H1 (cell line): ENCODE data around the gene NUTM2E. TPM values are rescaled to one million over a fixed set of nuclear protein-coding genes. Genes with fewer than 3 reads are reported as not detected.
"Not testable (repeated sequence)": the region's sequence is repeated elsewhere in the genome, so short reads cannot be mapped to it uniquely, and the experiment has no call there.

ENCODE experiments used
- CTCF ChIA-PET: fragments of 300-600 bp; sonication (Branson Sonifier 250); formaldehyde crosslinking; loops from one replicate; lab custom pipeline; 2021; ENCODE audit not compliant: partially characterized antibody; lab: Charles Lee
- POLR2A ChIA-PET: fragments of 300-600 bp; sonication (Branson Sonifier 250); formaldehyde crosslinking; loops from one replicate; lab custom pipeline; 2021; ENCODE audit warnings: inconsistent platforms; ENCODE audit not compliant: partially characterized antibody; lab: Charles Lee
- DNase-seq, 2 experiments: peaks; one replicate each; pipeline versions ENCODE4 v3.0.0 to v3.0.0-alpha.2; 2010 to 2022; ENCODE audit warnings: low spot score in 2 of 2, low read depth in 1 of 2, mixed read lengths in 1 of 2
- FAIRE-seq: peaks from 2 replicates; lab custom pipeline; 2011; peaks lifted over from hg19 to GRCh38; lab: Jason Lieb, UNC
- H2AFZ ChIP-seq: 2 replicates; pipeline ENCODE4 v1.8.1; 2012; ENCODE audit warnings: low read length, inconsistent platforms
- H2AK5ac ChIP-seq: 2 replicates; pipeline ENCODE4 v1.6.1; 2013; ENCODE audit warnings: low read depth, low read length
- H2BK120ac ChIP-seq: replicated peaks from 2 replicates; pipeline ENCODE3; 2013; ENCODE audit warnings: low read depth, low read length, inconsistent platforms
- H2BK12ac ChIP-seq: 2 replicates; pipeline ENCODE4 v1.6.1; 2013; ENCODE audit warnings: low read depth, low read length
- H2BK15ac ChIP-seq: 2 replicates; pipeline ENCODE4 v1.6.1; 2013; ENCODE audit warnings: low read length
- H2BK20ac ChIP-seq: 2 replicates; pipeline ENCODE4 v1.6.1; 2013; ENCODE audit warnings: low read length
- H2BK5ac ChIP-seq: 2 replicates; pipeline ENCODE4 v1.6.1; 2013; ENCODE audit warnings: low read depth, low read length
- H3K14ac ChIP-seq: 2 replicates; pipeline ENCODE4 v1.6.1; 2013; ENCODE audit warnings: inconsistent platforms; ENCODE audit not compliant: insufficient read length
- H3K18ac ChIP-seq: 2 replicates; pipeline ENCODE4 v1.6.1; 2013; ENCODE audit warnings: low read length; ENCODE audit errors: extremely low read depth
- H3K23ac ChIP-seq: 2 replicates; pipeline ENCODE4 v1.6.1; 2013; ENCODE audit warnings: inconsistent platforms; ENCODE audit not compliant: insufficient read length
- H3K23me2 ChIP-seq: 2 replicates; pipeline ENCODE4 v1.6.1; 2013; ENCODE audit warnings: low read depth, low read length
- H3K27ac ChIP-seq: 2 replicates; pipeline ENCODE4 v1.6.1; 2011; ENCODE audit warnings: low read depth, low read length, inconsistent platforms
- H3K27me3 ChIP-seq, 4 experiments: replicated peaks in 1 of 4; 1 replicate in 1 of 4; 2 replicates in 3 of 4; pipeline versions ENCODE4 v1.6.1 to v1.8.1; 2011 to 2013; ENCODE audit warnings: low read length in 3 of 4, mild to moderate bottlenecking in 3 of 4, inconsistent platforms in 2 of 4, mixed read lengths in 2 of 4, moderate library complexity in 1 of 4; ENCODE audit not compliant: control insufficient read depth in 3 of 4, insufficient read depth in 3 of 4; ENCODE audit errors: extremely low read depth in 1 of 4
- H3K36me3 ChIP-seq, 4 experiments: 2 replicates each; pipeline versions ENCODE4 v1.6.1 to v1.8.1; 2011 to 2013; ENCODE audit warnings: mild to moderate bottlenecking in 4 of 4, low read length in 3 of 4, moderate library complexity in 2 of 4, control low read depth in 1 of 4, inconsistent platforms in 1 of 4; ENCODE audit not compliant: insufficient read depth in 4 of 4, control insufficient read depth in 2 of 4
- H3K4ac ChIP-seq: replicated peaks from 2 replicates; pipeline ENCODE3; 2013; ENCODE audit warnings: low read length, low read depth, mixed read lengths, inconsistent platforms; ENCODE audit not compliant: insufficient read length
- H3K4me1 ChIP-seq, 4 experiments: replicated peaks in 1 of 4; 1 replicate in 1 of 4; 2 replicates in 3 of 4; pipeline versions ENCODE4 v1.6.1 to v1.8.1; 2011 to 2013; ENCODE audit warnings: low read length in 3 of 4, inconsistent platforms in 2 of 4, mixed read lengths in 1 of 4; ENCODE audit not compliant: insufficient read depth in 4 of 4, control insufficient read depth in 3 of 4
- H3K4me2 ChIP-seq, 2 experiments: 2 replicates each; pipeline versions ENCODE4 v1.6.1 to v1.8.1; 2011 to 2013; ENCODE audit warnings: low read depth in 2 of 2, low read length in 2 of 2, control low read depth in 1 of 2, inconsistent platforms in 1 of 2, mild to moderate bottlenecking in 1 of 2; ENCODE audit not compliant: insufficient read depth in 1 of 2
- H3K4me3 ChIP-seq, 4 experiments: fragments of 200-600, 300-600 bp in 1 of 4; sonication (generic), shearing (Covaris generic), sonication (Bioruptor Twin) in 1 of 4; 2 replicates each; pipeline versions ENCODE4 v1.5.1 to v1.8.1; 2011 to 2016; ENCODE audit warnings: low read length in 4 of 4, low read depth in 3 of 4, control low read depth in 2 of 4, inconsistent platforms in 2 of 4, mild to moderate bottlenecking in 2 of 4, mixed read lengths in 1 of 4, moderate library complexity in 1 of 4; ENCODE audit not compliant: insufficient read depth in 2 of 4; ENCODE audit errors: extremely low read depth in 1 of 4
- H3K56ac ChIP-seq: replicated peaks from 2 replicates; pipeline ENCODE3; 2013; ENCODE audit warnings: low read depth, mild to moderate bottlenecking, mixed read lengths, low read length, inconsistent platforms; ENCODE audit not compliant: insufficient read length
- H3K79me1 ChIP-seq: 2 replicates; pipeline ENCODE4 v1.6.1; 2013; ENCODE audit warnings: low read depth, low read length, control low read depth
- H3K79me2 ChIP-seq, 2 experiments: 2 replicates each; pipeline versions ENCODE4 v1.6.1 to v1.8.1; 2012 to 2013; ENCODE audit warnings: low read length in 2 of 2, mild to moderate bottlenecking in 2 of 2, inconsistent platforms in 1 of 2; ENCODE audit not compliant: insufficient read depth in 2 of 2, control insufficient read depth in 1 of 2
- H3K9ac ChIP-seq, 4 experiments: replicated peaks in 1 of 4; 1 replicate in 1 of 4; 2 replicates in 3 of 4; pipeline versions ENCODE4 v1.6.1 to v1.8.1; 2011 to 2013; ENCODE audit warnings: low read depth in 3 of 4, low read length in 3 of 4, control low read depth in 2 of 4, mild to moderate bottlenecking in 2 of 4, moderate library complexity in 2 of 4, inconsistent platforms in 1 of 4; ENCODE audit errors: extremely low read depth in 1 of 4
- H3K9me3 ChIP-seq, 2 experiments: 2 replicates each; pipeline versions ENCODE4 v1.6.1 to v1.8.1; 2012 to 2013; ENCODE audit warnings: mild to moderate bottlenecking in 2 of 2, moderate library complexity in 2 of 2, control low read depth in 1 of 2, inconsistent platforms in 1 of 2, low read depth in 1 of 2, low read length in 1 of 2, mixed read lengths in 1 of 2; ENCODE audit not compliant: insufficient read depth in 2 of 2
- H4K20me1 ChIP-seq, 2 experiments: replicated peaks in 1 of 2; 2 replicates each; pipeline versions ENCODE3 to v1.8.1; 2011 to 2013; ENCODE audit warnings: inconsistent platforms in 2 of 2, low read length in 2 of 2, mild to moderate bottlenecking in 1 of 2; ENCODE audit not compliant: insufficient read depth in 2 of 2, control insufficient read depth in 1 of 2
- H4K5ac ChIP-seq: 2 replicates; pipeline ENCODE4 v1.6.1; 2013; ENCODE audit warnings: low read length, low read depth, mixed read lengths, inconsistent platforms; ENCODE audit not compliant: insufficient read length
- H4K8ac ChIP-seq: 2 replicates; pipeline ENCODE4 v1.8.0; 2013; ENCODE audit warnings: mild to moderate bottlenecking, moderate library complexity, low read length, inconsistent platforms; ENCODE audit not compliant: insufficient read depth; ENCODE audit errors: extremely low read depth
- H4K91ac ChIP-seq: replicated peaks from 2 replicates; pipeline ENCODE3; 2013; ENCODE audit warnings: low read length, mixed read lengths, inconsistent platforms; ENCODE audit not compliant: insufficient read length
- PHF8 ChIP-seq: fragments of 200-600 bp; sonication (generic); conservative IDR thresholded peaks from 2 replicates; pipeline ENCODE4 v1.7.1; 2012; ENCODE audit warnings: low read depth, mild to moderate bottlenecking, inconsistent platforms, low read length, moderate library complexity
- WGBS, 2 experiments: shearing (Covaris generic) in 1 of 2; methylation state at CpG; one replicate each; pipeline versions ENCODE4 v1.1.6 to v1.1.7; 2013 to 2015; ENCODE audit warnings: low lambda C conversion rate in 2 of 2, mixed read lengths in 2 of 2, inconsistent platforms in 1 of 2, low coverage in 1 of 2, missing lambda C conversion rate in 1 of 2; ENCODE audit not compliant: insufficient replicate concordance in 2 of 2, insufficient coverage in 1 of 2, insufficient read length in 1 of 2; ENCODE audit errors: extremely low coverage in 1 of 2, missing lambda C conversion rate in 1 of 2; 5-methylcytosine and 5-hydroxymethylcytosine counted together
- polyA plus RNA-seq, 7 experiments: library from polyadenylated mRNA; depleted of rRNA in 3 of 7; stranded (reverse) in 5 of 7; unstranded in 2 of 7; fragments of >200 nt in 5 of 7; fragments of 200-250 nt in 2 of 7; gene quantifications; 1 replicate in 5 of 7; 2 replicates in 1 of 7; 4 replicates in 1 of 7; pipeline versions ENCODE4 v1.2.1 to v1.2.3, GENCODE V29; 2011 to 2013; ENCODE audit warnings: missing spikeins in 2 of 7, mixed read lengths in 2 of 7
- total RNA-seq: library from RNA; stranded (reverse); fragmentation: NEBNext Ultra II Directional; extraction: Animal tissue kit (Norgen Biotek cat#: 25700); gene quantifications from 2 replicates; pipeline ENCODE4 v1.2.1, GENCODE V29; 2021

NUTM2E gene
- total and polyA plus RNA-seq, 2 of the 8 experiments (the other 6 are each of a cell fraction or from before 2014, with no cell fraction given) = 0.02 to 0.28 TPM

DNA sequence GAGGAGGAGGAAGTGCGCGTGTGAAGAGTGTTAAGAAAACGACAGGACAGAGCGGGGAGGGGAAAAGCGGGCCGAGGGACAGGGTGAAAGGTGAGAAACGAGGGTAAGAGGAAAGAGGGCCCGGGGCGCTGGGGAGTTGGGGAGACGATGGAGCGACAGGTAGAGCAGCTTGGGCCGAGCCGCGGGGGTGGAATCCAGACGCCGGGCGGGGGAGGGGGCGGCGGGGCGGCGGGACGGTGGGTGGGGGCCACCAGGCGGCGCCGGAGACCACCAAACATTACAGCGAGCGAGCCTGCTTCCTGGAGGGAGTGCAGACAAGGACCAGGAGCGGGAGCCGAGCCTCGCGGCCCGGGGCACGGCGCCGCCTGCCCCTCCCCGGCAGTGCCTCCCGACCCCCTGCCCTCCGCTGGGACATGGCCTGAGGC lies 940 bp upstream of the NUTM2E start:
- H3K27ac ChIP-seq, H4K91ac ChIP-seq, POLR2A ChIA-PET, H3K79me1 ChIP-seq, H2BK20ac ChIP-seq, H2BK5ac ChIP-seq, H3K18ac ChIP-seq, CTCF ChIA-PET, H3K23me2 ChIP-seq, H2BK12ac ChIP-seq, H2BK15ac ChIP-seq, H3K56ac ChIP-seq, H4K5ac ChIP-seq, H3K27me3 ChIP-seq, H3K9ac ChIP-seq, H3K9me3 ChIP-seq, H3K23ac ChIP-seq, H3K4ac ChIP-seq, H3K79me2 ChIP-seq, H3K4me2 ChIP-seq, H2AK5ac ChIP-seq, H2BK120ac ChIP-seq, FAIRE-seq, DNase-seq, H3K36me3 ChIP-seq, H4K20me1 ChIP-seq, H3K4me1 ChIP-seq, H4K8ac ChIP-seq, H3K14ac ChIP-seq, H2AFZ ChIP-seq: not testable (repeated sequence)
- 0 out of 2 replicates have a peak, but pooled peaks have one; percentile 4 for TF ChIP-seq PHF8
- WGBS, 2 experiments = no CpG with 5 or more reads among the region's 38 CpGs
- H3K4me3 ChIP-seq = peak overlapping the region in 2 of 4 experiments; percentile 33 to 61; a peak in 4 of 8 replicates
